Endothelial cell of umbilical vein (primary cell): ENCODE results near the gene SP9. TPM values are rescaled to one million over a fixed set of nuclear protein-coding genes. Genes with fewer than 3 reads are reported as not detected.

Experiments used
- BruUV-seq: library from RNA; stranded (reverse); fragments of 400-500 nt; replicated peaks from 2 replicates; lab custom pipeline; 2021; lab: Mats Ljungman, UMichigan
- CTCF ChIA-PET: fragments of 300-600, 350-600 bp; sonication (Branson Sonifier 250); formaldehyde crosslinking; loops from one replicate; lab custom pipeline; 2021; ENCODE audit warnings: antibody characterized with exemption, inconsistent platforms; lab: Charles Lee
- POLR2A ChIA-PET: fragments of 300-600, 350-600 bp; sonication (Branson Sonifier 250); formaldehyde crosslinking; loops from one replicate; lab custom pipeline; 2021; ENCODE audit warnings: antibody characterized with exemption, inconsistent platforms; lab: Charles Lee
- DNase-seq: peaks from one replicate; pipeline ENCODE4 v3.0.0-alpha.2; 2011; ENCODE audit warnings: low read depth, low spot score
- FAIRE-seq: peaks from 2 replicates; lab custom pipeline; 2011; peaks lifted over from hg19 to GRCh38; lab: Jason Lieb, UNC
- H2AFZ ChIP-seq: 2 replicates; pipeline ENCODE4 v1.6.0; 2012; ENCODE audit warnings: low read depth, low read length, control low read depth, inconsistent platforms
- H3K27ac ChIP-seq: 2 replicates; pipeline ENCODE4 v1.5.1; 2011; ENCODE audit warnings: low read depth, mild to moderate bottlenecking, control low read depth, low read length, moderate library complexity; ENCODE audit not compliant: insufficient read depth
- H3K27me3 ChIP-seq, 2 experiments: 2 replicates each; pipeline versions ENCODE4 v1.6.0 to v1.6.1; 2011; ENCODE audit warnings: low read length in 2 of 2, mixed read lengths in 1 of 2; ENCODE audit not compliant: control insufficient read depth in 2 of 2, insufficient read depth in 2 of 2
- H3K36me3 ChIP-seq, 2 experiments: 2 replicates in 1 of 2; 3 replicates in 1 of 2; pipeline ENCODE4 v1.5.1; 2011; ENCODE audit warnings: low read length in 2 of 2, mild to moderate bottlenecking in 1 of 2, moderate library complexity in 1 of 2; ENCODE audit not compliant: control insufficient read depth in 2 of 2, insufficient read depth in 2 of 2; ENCODE audit errors: extremely low read depth in 1 of 2
- H3K4me1 ChIP-seq: 3 replicates; pipeline ENCODE4 v1.5.1; 2011; ENCODE audit warnings: mild to moderate bottlenecking, low read length; ENCODE audit not compliant: control insufficient read depth, insufficient read depth; ENCODE audit errors: extremely low read depth
- H3K4me2 ChIP-seq: 2 replicates; pipeline ENCODE4 v1.6.1; 2011; ENCODE audit warnings: low read length, control low read depth, mixed read lengths; ENCODE audit not compliant: insufficient read depth
- H3K4me3 ChIP-seq, 3 experiments: fragments of 200-600 bp in 1 of 3; sonication (generic), shearing (Covaris generic) in 1 of 3; replicated peaks in 1 of 3; 2 replicates each; pipeline ENCODE4 v1.5.1; 2011 to 2016; ENCODE audit warnings: control low read depth in 3 of 3, low read length in 3 of 3, mild to moderate bottlenecking in 2 of 3, inconsistent platforms in 1 of 3, low read depth in 1 of 3, moderate library complexity in 1 of 3; ENCODE audit not compliant: insufficient read depth in 1 of 3
- H3K79me2 ChIP-seq: 2 replicates; pipeline ENCODE4 v1.6.0; 2012; ENCODE audit warnings: low read length, inconsistent platforms; ENCODE audit not compliant: control insufficient read depth, insufficient read depth
- H3K9ac ChIP-seq: replicated peaks from 2 replicates; pipeline ENCODE3; 2011; ENCODE audit warnings: low read length, control low read depth; ENCODE audit not compliant: insufficient read depth; ENCODE audit errors: extremely low read depth
- H3K9me1 ChIP-seq: replicated peaks from 3 replicates; pipeline ENCODE4 v1.6.0; 2011; ENCODE audit warnings: mild to moderate bottlenecking, low read length; ENCODE audit not compliant: control insufficient read depth, insufficient read depth; ENCODE audit errors: extremely low read depth
- H3K9me3 ChIP-seq: replicated peaks from 2 replicates; pipeline ENCODE4 v1.5.1; 2012; ENCODE audit warnings: low read length, inconsistent platforms; ENCODE audit not compliant: control insufficient read depth, insufficient read depth
- H4K20me1 ChIP-seq: replicated peaks from 2 replicates; pipeline ENCODE3; 2011; ENCODE audit warnings: mild to moderate bottlenecking, low read length; ENCODE audit not compliant: control insufficient read depth, insufficient read depth; ENCODE audit errors: extremely low read depth
- EZH2 ChIP-seq: IDR thresholded peaks from 2 replicates; pipeline ENCODE4 v1.6.1; 2012; ENCODE audit warnings: borderline replicate concordance, low read depth, mild to moderate bottlenecking, moderate library complexity, low read length, inconsistent platforms; ENCODE audit not compliant: severe bottlenecking
- FOS ChIP-seq: IDR thresholded peaks from 2 replicates; pipeline ENCODE4 v1.6.1; 2011; ENCODE audit warnings: mild to moderate bottlenecking, low read length, moderate library complexity, borderline replicate concordance; ENCODE audit not compliant: insufficient read depth
- POLR2AphosphoS5 ChIP-seq: IDR thresholded peaks from 2 replicates; pipeline ENCODE4 v1.6.1; 2012; ENCODE audit warnings: low read depth, mild to moderate bottlenecking, control low read depth, low read length, moderate library complexity; ENCODE audit not compliant: insufficient read depth
- dilution Hi-C: fragments of 300-500 bp; cut with MboI; formaldehyde crosslinking; loops from one replicate; pipeline ENCODE4 v1.15.0; 2019; ENCODE audit warnings: low sequenced_read_pairs; ENCODE audit not compliant: extremely low pct_ligation_motif_present
- intact Hi-C: fragments of 100-400 bp; cut with micrococcal nuclease; formaldehyde crosslinking; loops from one replicate; pipeline ENCODE4 v1.10.0; 2022
- polyA plus RNA-seq, 4 experiments: library from polyadenylated mRNA; depleted of rRNA in 3 of 4; stranded (reverse) in 3 of 4; unstranded in 1 of 4; fragments of >200 nt; gene quantifications; 2 replicates each; pipeline versions ENCODE4 v1.2.1 to v1.2.3, GENCODE V29; 2011 to 2012; ENCODE audit warnings: missing spikeins in 1 of 4
- total RNA-seq: library from RNA; stranded (reverse); gene quantifications from 2 replicates; pipeline ENCODE4 v1.2.3, GENCODE V29; 2021

Gene SP9
- total and polyA plus RNA-seq, 2 donors (not counting 3 experiments of a cell fraction or from before 2014, with no cell fraction given) = not detected

- H3K27ac ChIP-seq = no peak overlapping the region
- CTCF ChIA-PET = interaction anchor here (0.8 to 1.9 kb wide), 4 partner anchors 9 to 15 kb away, joined by 3 to 6 read pairs (median 5); no protein-coding TSS in a partner anchor
- peaks cover 8% of the 10 kb centered on the region for H3K4me1 ChIP-seq
- H3K27me3 ChIP-seq = peaks cover 61 to 73% of the 10 kb centered on the region in 2 experiments
- DNase-seq (no peak), FAIRE-seq (no peak)
- intact Hi-C loops = no loop called here
- POLR2A ChIA-PET = no interaction called here
- peak overlapping the region in 1 of 3 experiments; percentile 28 for H3K4me3 ChIP-seq
- H4K20me1 ChIP-seq = no peaks in the 10 kb centered on the region
- H3K9ac ChIP-seq = no peak overlapping the region
- peak overlapping the region; percentile 30 for H3K4me2 ChIP-seq
- no TSS peak for BruUV-seq
- dilution Hi-C loops = no loop called here
- H3K79me2 ChIP-seq = no peaks in the 10 kb centered on the region
- H3K9me3 ChIP-seq = no peaks in the 10 kb centered on the region
- TF ChIP-seq EZH2 = peak; percentile 58
- TF ChIP-seq POLR2AphosphoS5 = no peak
- no peak for TF ChIP-seq FOS
- H3K36me3 ChIP-seq = no peaks in the 10 kb centered on the region
- H3K9me1 ChIP-seq = no peaks in the 10 kb centered on the region
- peak overlapping the region; percentile 60 for H2AFZ ChIP-seq
Measured at GRCh38 chr2:174326161-174327020, 8.4 kb upstream of the SP9 start.

GRCh38 chr2:174327021-174327840, 7.5 kb upstream of the SP9 start:
- FAIRE-seq (no peak), DNase-seq (no peak)
- no peaks in the 10 kb centered on the region for H4K20me1 ChIP-seq
- no peaks in the 10 kb centered on the region for H3K79me2 ChIP-seq
- peak overlapping the region; percentile 30 for H3K4me2 ChIP-seq
- intact Hi-C loops = no loop called here
- no peaks in the 10 kb centered on the region for H3K9me1 ChIP-seq
- BruUV-seq = no TSS peak
- CTCF ChIA-PET = interaction anchor here (1.4 to 1.9 kb wide), 4 partner anchors 9 to 14 kb away, joined by 4 to 8 read pairs (median 6); no protein-coding TSS in a partner anchor
- H3K4me1 ChIP-seq = peaks cover 8% of the 10 kb centered on the region
- H3K27me3 ChIP-seq = peaks cover 67 to 79% of the 10 kb centered on the region in 2 experiments
- H3K4me3 ChIP-seq = no peak overlapping the region
- no peak overlapping the region for H2AFZ ChIP-seq
- dilution Hi-C loops = no loop called here
- POLR2A ChIA-PET = no interaction called here
- H3K9me3 ChIP-seq = no peaks in the 10 kb centered on the region
- no peak overlapping the region for H3K9ac ChIP-seq
- no peak overlapping the region for H3K27ac ChIP-seq
- TF ChIP-seq FOS (no peak), EZH2 (peak; percentile 69)
- no peaks in the 10 kb centered on the region for H3K36me3 ChIP-seq
